ENCODE results near the gene GRIK1.

Gene GRIK1

DNA sequence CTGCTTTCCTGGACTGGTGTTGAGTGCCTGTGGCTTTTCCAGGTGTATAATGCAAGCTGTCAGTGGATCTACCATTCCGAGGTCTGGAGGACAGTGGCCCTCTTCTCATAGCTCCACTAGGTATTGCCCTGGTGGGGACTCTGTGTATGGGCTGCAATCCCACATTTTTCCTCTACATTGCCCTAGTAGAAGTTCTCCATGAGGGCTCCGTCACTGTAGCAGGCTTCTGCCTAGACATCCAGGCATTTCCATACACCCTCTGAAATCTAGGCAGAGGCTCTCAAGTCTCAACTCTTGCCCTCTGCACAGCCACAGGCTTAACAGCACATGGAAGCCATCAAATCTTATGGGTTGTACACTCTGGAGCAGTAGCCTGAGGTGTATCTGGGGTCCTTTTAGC lies 107.6 kb downstream of the GRIK1 start:
- no peaks in the 10 kb centered on the region for H3K4me1 ChIP-seq (ENCODE audit: control insufficient read depth in 1 of 2, insufficient read depth in 1 of 2, low read depth in 1 of 2, low read length in 1 of 2)
- no peaks in the 10 kb centered on the region for H3K27me3 ChIP-seq
- H3K4me3 ChIP-seq (ENCODE audit: low read depth in 1 of 2, low read length in 1 of 2) = no peak overlapping the region
- H3K27ac ChIP-seq = no peak overlapping the region
- TF ChIP-seq, protein P1, sequence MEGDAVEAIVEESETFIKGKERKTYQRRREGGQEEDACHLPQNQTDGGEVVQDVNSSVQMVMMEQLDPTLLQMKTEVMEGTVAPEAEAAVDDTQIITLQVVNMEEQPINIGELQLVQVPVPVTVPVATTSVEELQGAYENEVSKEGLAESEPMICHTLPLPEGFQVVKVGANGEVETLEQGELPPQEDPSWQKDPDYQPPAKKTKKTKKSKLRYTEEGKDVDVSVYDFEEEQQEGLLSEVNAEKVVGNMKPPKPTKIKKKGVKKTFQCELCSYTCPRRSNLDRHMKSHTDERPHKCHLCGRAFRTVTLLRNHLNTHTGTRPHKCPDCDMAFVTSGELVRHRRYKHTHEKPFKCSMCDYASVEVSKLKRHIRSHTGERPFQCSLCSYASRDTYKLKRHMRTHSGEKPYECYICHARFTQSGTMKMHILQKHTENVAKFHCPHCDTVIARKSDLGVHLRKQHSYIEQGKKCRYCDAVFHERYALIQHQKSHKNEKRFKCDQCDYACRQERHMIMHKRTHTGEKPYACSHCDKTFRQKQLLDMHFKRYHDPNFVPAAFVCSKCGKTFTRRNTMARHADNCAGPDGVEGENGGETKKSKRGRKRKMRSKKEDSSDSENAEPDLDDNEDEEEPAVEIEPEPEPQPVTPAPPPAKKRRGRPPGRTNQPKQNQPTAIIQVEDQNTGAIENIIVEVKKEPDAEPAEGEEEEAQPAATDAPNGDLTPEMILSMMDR (IDR thresholded peaks at IDR 0.05) = no peak
- H3K9me3 ChIP-seq = no peaks in the 10 kb centered on the region
- H3K36me3 ChIP-seq = no peaks in the 10 kb centered on the region

DNA sequence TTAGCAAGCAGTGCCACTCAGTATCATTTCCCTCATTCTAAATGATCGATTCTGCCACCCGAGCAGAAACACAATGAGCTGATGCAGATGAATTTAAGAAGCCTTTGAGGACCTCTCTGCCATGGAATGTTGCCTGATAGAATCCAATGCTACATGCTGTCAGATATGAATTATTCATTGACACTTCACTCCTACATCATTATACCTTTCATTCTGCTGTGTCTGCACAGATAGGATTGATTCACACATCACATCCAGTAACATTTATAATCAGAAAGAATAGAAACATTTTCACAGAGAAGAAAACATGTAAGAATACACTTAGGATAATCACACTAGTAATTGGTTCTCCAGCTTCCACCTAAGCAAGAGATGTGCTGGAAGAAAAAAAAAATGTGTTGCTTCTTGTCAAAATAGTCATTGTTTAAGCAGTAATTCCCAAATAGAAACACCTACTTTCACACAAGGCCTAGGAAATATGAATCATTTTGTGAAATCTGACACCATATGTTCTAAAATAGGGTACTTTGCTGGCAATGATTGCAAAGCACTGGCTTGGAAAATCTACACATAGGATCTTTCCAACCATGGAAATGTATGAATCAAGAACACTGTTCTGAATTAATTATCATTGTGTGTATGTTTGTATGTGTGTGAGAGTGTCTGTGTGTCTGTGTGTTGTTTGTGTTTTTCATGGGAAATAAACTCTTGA lies 110.1 kb downstream of the GRIK1 start:
- no peaks in the 10 kb centered on the region for H3K36me3 ChIP-seq
- no peak overlapping the region for H3K27ac ChIP-seq
- H3K4me3 ChIP-seq (ENCODE audit: low read depth in 1 of 2, low read length in 1 of 2) = no peak overlapping the region
- no peaks in the 10 kb centered on the region for H3K4me1 ChIP-seq (ENCODE audit: control insufficient read depth in 1 of 2, insufficient read depth in 1 of 2, low read depth in 1 of 2, low read length in 1 of 2)
- TF ChIP-seq, protein P1 (IDR thresholded peaks at IDR 0.05) = no peak
- no peaks in the 10 kb centered on the region for H3K9me3 ChIP-seq
- H3K27me3 ChIP-seq = no peaks in the 10 kb centered on the region

DNA sequence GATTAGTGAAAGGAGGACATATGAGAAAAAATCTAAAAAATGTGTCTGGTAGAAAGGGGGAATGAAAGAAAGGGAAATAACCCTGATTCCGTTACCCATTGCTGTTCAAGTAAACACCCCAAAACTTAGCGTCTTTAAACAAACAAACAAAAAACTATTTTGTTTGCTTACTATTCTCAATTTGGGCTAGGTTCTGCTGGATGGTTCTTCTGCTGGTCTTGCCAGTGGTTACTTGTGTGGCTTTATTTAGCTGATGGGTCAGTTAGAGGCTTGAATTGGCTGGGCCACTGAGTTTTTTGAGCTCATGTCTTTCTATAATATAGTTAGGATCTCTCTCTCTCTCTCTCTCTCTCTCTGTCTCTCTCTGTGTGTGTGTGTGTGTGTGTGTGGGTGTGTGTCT lies 112.1 kb downstream of the GRIK1 start:
- Histone ChIP-seq H3K36me3 (no peaks in the 10 kb centered on the region), H3K27ac (no peak overlapping the region), H3K27me3 (no peaks in the 10 kb centered on the region), H3K4me1 (ENCODE audit: control insufficient read depth in 1 of 2, insufficient read depth in 1 of 2, low read depth in 1 of 2, low read length in 1 of 2) (no peaks in the 10 kb centered on the region), H3K4me3 (ENCODE audit: low read depth in 1 of 2, low read length in 1 of 2) (no peak overlapping the region), H3K9me3 (no peaks in the 10 kb centered on the region)
- TF ChIP-seq, protein P1 (IDR thresholded peaks at IDR 0.05) = no peak

DNA sequence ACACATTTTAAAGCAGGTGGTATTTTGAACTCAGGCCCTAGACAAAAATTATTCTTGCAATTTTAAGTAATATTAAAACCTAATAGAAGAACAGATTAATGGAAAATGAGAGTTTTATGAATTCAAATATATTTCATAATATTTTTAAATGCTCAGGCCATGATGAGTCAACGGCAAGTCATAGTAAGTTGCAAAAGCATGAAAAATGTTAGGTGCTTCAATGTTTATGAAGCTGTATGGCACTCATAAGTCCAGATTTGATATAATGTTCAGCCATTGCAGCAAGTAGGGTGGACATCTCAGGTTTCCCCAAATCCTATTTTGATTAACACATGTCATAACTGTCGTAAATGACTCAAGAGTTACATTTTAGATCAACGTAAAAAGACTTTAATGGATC lies 112.6 kb downstream of the GRIK1 start:
- no peak overlapping the region for H3K4me3 ChIP-seq (ENCODE audit: low read depth in 1 of 2, low read length in 1 of 2)
- TF ChIP-seq, protein P1 (IDR thresholded peaks at IDR 0.05) = no peak
- H3K9me3 ChIP-seq = no peaks in the 10 kb centered on the region
- no peak overlapping the region for H3K27ac ChIP-seq
- no peaks in the 10 kb centered on the region for H3K36me3 ChIP-seq
- no peaks in the 10 kb centered on the region for H3K27me3 ChIP-seq
- no peaks in the 10 kb centered on the region for H3K4me1 ChIP-seq (ENCODE audit: control insufficient read depth in 1 of 2, insufficient read depth in 1 of 2, low read depth in 1 of 2, low read length in 1 of 2)

DNA sequence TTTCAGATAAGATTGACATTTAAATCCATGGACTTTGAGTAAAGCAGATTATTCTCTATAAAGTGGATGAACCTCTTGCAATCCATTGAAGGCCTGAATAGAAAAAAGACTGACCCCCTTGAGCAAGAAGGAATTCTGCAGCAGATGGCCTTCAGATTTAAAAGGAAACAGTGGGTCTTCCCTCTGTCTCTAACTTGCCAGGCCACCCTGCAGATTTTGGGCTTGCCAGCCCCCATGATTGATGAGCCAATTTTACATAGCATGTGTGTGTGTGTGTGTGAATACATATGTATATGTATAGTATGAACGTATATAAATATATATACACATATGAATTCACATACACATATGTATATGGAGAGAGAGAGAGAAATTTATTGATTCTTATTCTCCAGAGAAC lies 113.4 kb downstream of the GRIK1 start:
- no peaks in the 10 kb centered on the region for H3K4me1 ChIP-seq (ENCODE audit: control insufficient read depth in 1 of 2, insufficient read depth in 1 of 2, low read depth in 1 of 2, low read length in 1 of 2)
- H3K36me3 ChIP-seq = no peaks in the 10 kb centered on the region
- H3K4me3 ChIP-seq (ENCODE audit: low read depth in 1 of 2, low read length in 1 of 2) = no peak overlapping the region
- H3K27me3 ChIP-seq = no peaks in the 10 kb centered on the region
- H3K27ac ChIP-seq = no peak overlapping the region
- H3K9me3 ChIP-seq = no peaks in the 10 kb centered on the region
- TF ChIP-seq, protein P1 (IDR thresholded peaks at IDR 0.05) = no peak

All from neutrophil (primary cell).